DMS53 treated with DMSO at 0.1 percent for 48 hours (cell line): ENCODE data around the gene NR1H4.
A peak's percentile ranks its signal among the peaks of the same experiment; 100 is the strongest.
"Not testable (repeated sequence)": the region's sequence is repeated elsewhere in the genome, so short reads cannot be mapped to it uniquely, and the experiment has no call there.

Experiments used
- DNase-seq: peaks from one replicate; lab custom pipeline; 2025; ENCODE audit not compliant: unreplicated experiment; lab: John Stamatoyannopoulos, UW

The NR1H4 gene

DNA sequence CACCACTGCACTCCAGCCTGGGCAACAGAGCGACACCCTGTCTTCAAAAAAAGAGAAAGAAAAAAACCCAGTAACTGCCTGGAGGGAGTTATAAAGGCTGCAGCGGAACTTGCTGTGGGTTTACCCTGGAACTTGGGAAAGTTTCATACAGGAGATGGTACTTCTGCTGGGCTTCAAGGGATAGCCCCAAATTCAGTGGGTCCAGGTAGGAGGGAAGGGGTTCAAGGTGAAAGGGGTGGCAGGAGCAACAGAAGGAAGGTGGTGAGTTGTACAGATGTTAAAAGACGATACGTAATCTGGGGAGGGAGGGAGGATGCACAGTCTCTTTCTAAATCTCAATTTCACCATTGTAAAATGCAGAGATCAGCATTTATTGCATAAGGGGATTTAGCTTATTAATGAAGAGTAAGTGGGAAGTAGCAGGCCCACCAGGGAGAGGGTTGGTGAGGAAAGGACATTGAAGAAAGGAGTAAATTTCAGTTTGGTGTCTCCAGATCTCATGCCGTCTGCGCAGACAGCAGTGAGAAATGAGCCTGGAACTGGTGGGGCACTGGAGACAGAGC is 91.3 kb downstream of the NR1H4 start:
- no peak for DNase-seq

DNA sequence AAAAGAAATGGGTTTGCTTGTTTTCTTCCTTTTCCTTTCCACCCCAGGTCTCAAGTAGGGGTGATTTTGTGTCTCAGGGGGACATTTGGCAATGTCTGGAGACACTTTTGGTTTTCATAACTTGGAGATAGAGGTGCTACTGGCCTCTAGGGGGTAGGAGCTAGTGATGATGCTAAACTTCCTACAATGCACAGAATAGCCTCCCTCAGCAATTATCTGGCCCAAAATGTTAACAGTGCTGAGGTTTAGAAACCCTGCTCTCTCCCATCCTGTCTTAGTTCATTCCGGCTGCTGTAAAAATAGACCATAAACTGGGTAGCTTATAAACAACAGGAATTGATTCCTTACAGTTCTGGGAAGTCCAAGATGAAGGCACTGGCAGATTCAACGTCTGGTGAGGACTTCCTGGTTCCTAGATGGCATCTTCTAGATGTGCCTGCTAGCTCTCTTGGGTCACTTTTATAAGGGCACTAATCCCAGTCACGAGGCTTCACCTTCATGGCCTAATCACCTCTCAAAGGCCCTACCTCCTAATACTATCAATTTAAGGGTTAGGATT is 92.4 kb downstream of the NR1H4 start:
- DNase-seq: no peak

DNA sequence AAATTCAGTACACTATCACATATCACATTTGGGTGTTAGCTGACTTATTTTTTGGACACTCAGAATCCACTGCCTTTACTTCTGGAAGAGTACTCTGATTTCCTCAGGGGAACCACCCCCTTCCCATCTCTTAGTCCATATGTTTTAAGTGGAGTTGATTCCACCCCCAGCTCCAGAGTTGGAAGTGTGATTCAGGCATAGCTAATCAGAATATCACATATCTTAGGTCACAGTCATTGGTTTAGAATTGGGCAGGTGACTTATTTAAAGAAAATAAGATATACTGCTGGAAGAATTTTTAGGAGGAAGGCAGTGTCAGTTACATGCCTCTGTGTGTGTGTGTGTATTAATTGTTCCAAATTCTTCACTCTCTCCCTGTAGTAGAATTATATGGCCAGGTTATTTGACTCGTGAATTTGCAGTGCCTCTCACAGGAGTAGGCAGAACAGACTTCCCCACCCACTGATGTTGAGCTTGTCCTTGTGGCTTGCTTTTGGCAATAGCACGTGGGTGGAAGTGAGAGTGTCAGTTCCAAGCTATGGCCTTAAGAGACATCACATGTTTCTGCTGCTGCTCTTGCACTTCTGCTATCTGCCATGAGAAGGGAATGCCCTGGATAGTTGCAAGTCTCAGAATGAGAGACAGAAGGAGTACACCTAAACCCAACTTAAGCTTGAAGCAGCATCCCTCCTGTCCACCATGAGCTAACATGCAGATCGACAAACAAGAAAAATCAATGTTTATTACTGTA is 93.4 kb downstream of the NR1H4 start:
- DNase-seq: no peak

DNA sequence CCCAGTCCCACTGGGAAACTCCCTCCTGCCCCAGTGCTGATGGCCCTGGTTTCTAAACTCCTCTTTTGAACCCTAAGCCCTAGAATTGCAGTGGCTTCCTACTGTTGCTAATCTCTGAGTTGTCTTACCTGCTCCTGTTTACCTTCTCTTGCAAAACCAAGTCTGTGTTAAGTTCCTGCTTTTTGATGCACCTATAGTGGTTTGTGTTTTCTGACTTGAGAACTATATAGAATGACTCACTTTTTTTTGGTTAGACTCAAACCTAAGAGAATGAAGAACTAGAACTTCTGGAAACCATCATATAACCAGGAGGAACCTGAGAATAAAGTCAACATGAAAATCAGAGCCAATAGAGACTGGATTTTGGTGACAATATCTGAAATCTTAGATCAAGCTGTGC is 94.3 kb downstream of the NR1H4 start:
- no peak for DNase-seq

DNA sequence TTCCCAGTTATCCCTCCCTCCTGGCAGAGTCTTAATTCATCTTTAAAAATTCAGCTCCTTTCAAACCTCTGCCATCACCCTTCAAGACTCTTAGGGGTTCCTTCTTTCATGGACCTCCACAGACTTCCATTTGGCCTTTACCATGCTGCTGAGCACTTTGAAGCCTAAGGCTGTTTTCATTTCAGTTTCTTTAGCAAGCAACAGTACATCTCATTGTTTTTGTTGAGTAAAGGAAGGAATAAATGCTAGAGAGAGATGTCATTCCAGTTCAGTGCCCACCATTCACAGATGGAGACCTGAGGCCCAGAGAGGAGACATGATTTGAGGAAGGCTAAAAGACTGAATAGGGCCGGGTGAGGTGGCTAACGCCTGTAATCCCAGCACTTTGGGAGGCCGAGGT is 98.5 kb downstream of the NR1H4 start:
- DNase-seq: no peak

DNA sequence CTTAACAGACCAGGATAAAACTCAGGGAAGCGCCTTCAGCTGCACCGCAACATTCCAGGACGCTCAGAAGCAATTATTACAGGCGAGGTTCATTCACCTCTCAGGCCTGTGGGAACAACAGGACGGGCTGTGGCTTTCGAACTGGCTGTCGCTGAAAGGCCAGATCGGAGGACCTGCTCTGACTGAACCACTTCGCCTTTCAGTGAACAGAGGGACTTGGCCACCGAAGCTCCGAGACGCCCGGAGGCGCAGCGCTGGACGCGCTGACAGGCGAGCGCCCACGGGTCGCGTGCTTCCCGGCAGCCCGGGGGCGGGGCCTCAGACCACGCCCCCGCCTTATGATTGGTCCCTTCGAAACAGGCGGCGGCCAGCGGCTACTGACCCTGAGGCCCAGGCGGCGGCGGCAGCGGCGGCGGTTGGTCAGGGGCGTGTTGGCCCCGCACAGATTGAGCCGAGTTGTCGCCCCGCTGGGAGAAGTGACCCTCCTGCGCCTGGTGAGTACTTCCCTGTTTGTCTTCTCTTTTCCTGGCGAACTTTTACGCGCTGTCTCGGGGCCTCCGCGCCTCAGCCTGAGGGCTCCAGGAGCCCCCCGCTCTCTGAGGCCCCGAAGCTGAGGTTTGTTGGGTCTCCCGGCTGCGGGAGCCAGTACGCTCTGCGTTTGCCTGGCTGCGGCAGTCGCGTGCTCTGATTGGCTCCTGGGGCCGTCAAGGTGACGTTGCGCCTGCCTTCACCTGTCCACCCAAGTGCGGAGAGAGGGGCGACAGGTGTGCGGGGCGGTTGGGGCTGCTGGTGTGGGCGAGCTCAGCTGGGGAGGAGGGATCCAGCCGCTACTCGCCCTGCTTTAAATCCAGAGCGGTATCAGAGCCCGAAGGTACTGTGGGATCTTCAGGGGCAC is 99.9 kb downstream of the NR1H4 start, which contains the start of gene GAS2L3:
Gene GAS2L3, plus strand, starts transcription at position 393 of the 895 bp plus-strand sequence. CDS start 21,221 bp downstream, outside the sequence.
- peak; percentile 97 for DNase-seq

DNA sequence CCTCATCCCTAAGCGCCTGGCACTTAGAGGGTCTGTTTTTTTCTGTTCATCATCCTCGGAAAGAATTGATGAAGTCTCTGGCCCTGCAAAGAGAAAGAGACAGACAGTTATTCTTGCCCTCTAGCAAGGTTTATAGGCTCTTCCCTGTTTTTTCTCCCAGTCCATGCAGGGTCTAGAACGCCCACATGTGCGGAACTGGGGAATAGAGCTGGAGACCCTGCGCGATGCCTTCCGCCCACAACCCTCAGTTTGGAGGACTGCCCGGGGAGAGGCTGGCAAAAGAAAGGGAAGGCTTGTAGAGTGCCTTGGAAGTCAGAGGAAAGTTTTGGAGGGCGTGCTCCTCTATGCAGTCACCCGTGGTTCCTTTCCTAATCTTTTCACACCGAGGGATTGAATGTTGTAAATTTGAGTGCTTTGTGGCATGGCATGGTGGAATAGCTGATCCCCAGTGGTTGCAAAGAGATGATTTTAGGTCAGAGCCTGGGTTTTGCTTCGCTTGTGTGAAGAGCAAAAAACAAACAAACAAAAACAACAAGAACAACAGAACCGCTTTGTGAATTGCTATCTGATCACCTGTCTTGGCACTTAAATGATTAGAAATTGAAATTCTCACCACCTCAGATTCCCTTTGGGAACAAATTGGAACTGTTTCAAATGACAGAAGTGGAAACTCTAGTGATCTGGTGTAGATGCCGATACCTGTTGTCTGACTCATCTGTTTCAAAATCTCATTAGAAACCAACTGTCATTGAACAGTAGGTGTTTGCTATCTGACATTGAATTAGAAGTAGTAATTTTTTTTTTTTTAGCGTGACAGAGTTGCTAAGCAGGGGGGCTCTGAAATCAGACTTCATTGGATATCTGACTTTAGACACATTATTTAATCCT is 100.8 kb downstream of the NR1H4 start:
- DNase-seq: peak; percentile 51

DNA sequence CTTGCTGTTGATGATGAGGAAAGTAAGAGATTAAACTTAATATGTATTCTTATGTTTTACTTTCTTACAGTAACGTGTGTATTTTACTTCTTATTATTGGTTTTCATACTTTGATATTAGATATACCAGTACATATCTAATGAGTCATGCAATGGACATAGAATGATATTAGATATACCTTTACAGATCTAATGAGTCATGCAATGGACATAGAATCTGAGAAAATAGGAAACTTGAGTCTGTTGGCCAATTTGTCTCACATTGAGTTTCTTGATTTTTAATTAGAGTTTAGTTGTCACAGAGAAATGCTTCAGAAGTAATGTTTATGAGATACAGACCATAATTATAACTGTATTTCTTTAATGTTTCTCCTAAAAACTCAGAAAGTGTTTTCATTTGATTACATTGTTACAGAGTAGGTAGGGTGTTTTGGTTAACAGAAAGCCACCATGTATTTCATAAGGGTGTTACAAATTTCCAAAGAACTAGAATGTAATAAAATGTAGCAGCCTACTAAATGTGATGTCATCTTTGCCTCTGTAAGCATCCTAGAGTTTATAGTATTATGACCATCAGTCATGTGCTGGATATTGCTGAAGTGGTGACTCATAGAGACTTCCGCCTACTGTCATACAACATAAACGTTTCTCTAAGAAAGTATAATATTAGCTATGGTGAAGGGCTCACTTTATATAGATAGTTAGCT is 102.8 kb downstream of the NR1H4 start:
- peak; percentile 95 for DNase-seq

DNA sequence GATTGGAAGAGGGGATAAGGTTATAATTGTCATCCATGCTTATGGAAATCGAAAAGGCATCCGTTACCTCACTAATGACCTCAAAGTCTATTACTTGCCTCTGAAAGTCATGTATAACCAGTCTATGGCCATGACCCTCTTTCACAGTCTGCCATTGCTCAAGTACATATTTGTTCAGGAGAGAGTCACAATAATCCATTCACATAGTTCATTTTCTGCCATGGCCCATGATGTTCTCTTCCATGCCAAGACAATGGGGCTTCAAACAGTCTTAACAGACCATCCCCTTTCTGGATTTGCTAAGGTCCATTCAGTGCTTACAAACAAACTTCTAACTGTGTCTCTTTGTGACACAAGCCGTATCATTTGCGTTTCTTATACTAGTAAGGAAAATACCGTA is 105.3 kb downstream of the NR1H4 start:
- no peak for DNase-seq

DNA sequence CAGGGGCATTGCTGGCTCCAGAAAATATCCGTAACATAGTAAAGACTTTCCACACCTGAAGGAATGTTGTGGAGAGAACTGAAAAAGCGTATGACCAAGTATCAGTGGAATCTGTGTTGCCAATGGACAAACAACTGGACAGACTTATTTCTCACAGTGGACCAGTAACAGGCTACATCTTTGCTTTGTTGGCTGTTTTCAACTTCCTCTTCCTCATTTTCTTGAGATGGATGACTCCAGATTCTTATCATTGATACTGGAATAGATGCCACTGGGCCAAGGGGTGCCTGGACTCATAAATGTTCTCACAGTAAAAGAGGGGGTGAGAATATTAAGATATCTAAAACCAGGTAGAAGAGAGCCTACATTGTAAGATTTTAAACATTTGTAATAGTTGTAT is 106.2 kb downstream of the NR1H4 start:
- no peak for DNase-seq

DNA sequence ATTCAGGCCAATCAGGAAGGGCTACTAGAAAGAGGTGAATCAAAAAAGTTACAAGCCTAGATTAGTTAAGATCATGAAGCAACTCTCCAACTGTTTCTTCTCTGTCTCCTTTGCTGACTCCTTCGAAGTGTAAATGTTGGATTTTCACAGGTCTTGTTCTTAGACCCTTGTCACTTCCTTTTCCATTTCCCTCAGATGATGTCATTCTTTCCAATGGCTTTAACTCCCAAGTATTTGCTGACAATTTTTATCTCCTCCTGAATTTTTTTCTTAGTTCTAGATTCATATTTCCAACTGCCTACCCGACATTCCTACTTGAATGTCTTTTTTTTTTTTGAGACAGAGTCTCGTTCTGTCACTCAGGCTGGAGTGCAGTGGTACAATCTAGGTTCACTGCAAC is 110.6 kb downstream of the NR1H4 start:
- DNase-seq: no peak

DNA sequence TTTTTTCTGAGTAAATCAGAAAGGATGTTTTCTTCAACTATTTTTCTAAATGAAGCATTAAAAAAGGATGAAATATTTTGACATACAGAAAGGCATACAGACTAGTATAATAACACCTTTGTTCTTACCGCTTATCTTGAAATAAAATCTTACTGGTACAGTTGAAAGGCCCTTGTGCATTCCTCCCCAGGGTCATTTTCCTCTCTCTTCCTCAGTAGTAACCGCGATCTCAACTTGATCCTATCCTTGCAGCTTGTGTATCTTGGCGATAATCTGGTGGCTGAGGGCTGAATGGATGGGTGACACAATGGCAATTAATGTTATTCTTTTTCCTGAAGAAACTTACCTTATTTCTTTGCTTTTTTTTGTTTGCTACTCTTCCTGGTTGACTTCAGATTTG is 118.3 kb downstream of the NR1H4 start:
- no peak for DNase-seq

DNA sequence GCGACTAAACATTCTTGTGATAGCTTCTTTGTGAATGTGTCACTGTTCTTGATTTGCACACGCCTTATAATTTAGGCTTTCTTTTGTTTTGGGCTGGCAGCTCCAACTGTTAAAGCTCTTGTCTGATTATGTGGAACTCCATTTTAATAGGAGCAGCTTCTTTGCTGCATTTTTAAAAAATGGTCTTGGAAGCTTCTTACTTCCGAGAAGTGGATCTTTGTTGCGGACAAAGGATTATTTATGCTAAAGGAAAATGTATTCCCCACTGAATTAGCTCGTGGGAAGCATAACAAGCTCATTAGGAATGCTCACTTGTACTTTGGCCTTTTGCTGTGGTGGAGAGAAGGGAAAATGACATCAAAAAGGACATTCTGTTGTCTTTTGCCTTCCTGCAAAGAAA is 119.8 kb downstream of the NR1H4 start:
- DNase-seq: no peak

DNA sequence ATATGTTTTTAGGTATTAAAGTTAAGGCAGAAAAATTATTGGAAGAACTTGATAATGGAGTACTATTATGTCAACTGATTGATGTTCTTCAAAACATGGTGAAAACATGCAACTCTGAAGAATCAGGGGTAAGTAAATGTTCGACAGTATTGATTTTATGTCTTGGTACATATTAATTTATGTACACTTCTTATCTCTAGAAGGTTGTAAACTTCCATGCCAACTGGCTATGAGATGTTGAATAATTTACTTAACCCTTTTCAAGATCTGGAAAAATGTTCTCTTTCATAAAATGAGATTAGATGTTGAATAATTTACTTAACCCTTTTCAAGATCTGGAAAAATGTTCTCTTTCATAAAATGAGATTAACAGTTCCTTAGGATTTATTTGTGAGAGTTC is 128.0 kb downstream of the NR1H4 start:
- DNase-seq: no peak

DNA sequence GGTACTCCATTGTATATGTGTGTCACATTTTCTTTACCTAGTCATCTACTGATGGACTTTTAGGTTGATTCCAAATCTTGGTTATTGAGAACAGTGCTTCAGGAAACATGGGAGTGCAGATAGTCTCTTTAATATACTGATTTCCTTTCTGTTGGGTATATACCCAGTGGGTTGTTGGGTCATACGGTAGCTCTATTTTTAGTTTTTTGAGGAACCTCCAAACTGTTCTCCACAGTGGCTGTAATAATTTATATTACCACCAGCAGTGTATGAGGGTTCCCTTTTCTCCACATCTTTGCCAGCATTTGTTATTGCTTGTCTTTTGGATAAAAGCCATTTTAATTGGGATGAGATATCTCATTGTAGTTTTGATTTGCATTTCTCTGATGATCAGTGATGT is 129.3 kb downstream of the NR1H4 start:
- DNase-seq: not testable (repeated sequence)

DNA sequence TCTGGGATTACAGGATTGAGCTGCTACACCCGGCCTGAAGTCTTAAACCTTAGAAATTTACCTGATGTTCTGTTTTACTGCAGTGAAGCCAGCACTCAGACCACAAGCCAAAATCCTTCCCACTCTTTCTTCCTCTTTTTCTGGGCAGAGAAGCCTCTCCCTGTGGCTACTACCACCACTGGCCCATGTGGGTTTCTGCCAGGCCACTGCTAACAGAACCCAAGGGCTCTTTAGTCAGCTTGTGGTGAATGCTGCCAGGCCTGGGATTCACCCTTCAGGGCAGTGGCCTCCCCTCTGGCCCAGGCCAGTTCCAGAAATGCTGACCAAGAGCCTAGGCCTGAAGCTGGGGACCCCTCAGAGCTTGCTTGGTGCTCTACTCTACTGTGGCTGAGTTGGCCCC is 135.1 kb downstream of the NR1H4 start:
- DNase-seq: no peak

DNA sequence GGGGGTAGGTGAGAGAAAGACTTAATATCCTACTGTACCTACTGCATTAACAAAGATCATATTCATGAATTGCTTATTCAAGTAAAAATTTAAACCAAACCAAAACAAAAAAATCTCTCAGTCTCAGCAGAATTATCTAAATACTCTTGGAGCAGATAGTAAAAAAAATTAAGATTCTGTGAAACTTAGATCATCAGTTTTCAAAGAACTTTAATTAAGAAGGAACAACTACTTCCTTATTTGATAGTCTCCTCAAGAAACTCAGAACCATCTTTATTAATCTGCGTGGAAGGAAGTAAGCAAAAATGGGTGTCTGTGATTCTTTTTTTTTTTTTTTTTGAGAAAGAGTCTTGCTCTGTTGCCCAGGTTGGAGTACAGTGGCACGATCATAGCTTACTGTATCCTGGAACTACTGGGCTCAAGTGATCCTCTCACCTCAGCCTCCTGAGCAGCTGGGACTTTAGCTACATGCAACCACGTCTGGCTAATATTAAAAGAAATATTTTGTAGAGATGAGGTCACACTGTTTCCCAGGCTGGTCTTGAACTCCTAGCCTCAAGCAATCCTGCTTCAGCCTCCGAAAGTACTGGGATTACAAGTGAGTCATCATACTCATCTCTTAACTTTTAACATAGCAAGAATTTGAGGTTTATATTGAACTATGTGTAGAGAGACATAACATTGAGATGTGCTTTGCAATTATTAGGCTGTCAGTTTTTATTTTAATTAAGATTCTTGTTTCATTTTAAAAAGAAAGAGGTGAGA is 137.2 kb downstream of the NR1H4 start:
- DNase-seq: no peak

DNA sequence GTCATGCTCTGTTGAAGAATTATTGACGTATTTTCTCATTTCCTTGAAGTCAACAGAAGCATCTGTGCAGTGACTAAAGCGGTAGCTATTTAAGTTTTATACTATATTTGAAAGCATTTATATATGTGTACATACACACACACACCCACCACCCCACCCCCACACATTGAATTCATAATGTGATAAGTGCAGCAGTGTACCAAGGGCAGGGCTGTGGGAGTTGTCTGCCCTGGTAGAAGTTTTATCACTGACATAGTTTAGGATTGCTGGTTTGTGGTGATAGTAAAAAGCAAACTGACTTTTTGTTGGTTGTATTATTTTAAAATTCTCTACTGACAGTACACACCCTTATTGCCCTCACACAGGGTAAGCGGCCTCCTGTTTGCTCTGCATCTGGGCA is 138.9 kb downstream of the NR1H4 start:
- DNase-seq: no peak
